Umbilical cord (tissue), 2 donors: ENCODE data around the gene CIAO3. TPM values are rescaled to one million over a fixed set of nuclear protein-coding genes. Genes with fewer than 3 reads are reported as not detected.

Source experiments
- DNase-seq: peaks from one replicate; pipeline ENCODE4 v3.0.0-alpha.2; 2015; ENCODE audit warnings: low spot score
- total RNA-seq: library from RNA; depleted of rRNA; stranded (reverse); fragments of >200 nt; gene quantifications from one replicate; pipeline ENCODE4 v1.2.3, GENCODE V29; 2014; ENCODE audit warnings: low replicate concordance; ENCODE audit not compliant: insufficient read depth

The CIAO3 gene
- total RNA-seq, 1 donor from 2014 or later = 32.5 TPM

DNA sequence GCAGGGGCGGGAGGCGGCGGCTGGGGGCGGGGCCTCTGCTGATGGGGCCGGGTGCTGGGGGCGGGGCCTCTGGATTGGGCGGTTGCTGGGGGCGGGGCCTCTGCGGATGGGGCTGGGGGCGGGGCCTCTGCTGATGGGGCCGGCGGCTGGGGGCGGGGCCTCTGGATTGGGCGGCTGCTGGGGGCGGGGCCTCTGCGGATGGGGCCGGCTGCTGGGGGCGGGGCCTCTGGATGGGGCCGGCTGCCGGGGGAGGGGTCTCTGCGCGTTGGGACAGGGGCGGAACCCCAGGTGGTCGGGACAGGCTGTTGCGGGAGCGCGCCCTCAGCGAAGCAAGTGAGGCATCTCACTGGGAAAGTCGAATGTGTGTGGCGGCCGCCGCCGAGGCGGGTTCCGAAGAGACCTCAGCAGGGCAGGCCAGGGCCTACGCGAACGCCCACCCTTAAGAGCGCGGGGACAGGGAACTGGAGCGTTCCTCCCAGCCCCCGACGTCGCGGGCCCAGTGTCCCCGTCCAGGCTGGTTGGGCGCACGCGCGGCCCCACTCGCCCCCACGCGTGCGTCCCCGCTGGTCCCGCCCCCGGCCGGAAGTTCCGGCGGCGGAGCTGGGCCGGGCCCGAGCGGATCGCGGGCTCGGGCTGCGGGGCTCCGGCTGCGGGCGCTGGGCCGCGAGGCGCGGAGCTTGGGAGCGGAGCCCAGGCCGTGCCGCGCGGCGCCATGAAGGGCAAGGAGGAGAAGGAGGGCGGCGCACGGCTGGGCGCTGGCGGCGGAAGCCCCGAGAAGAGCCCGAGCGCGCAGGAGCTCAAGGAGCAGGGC is 60.8 kb downstream of the CIAO3 start, which contains the start of gene STUB1:
STUB1 (plus strand) TSS at position 597 of the 811 bp plus-strand sequence; CDS start at position 713, 116 bp downstream.
- peak; percentile 86 for DNase-seq

Other genes with a start within 250 kb of the CIAO3 start
- gene CAPN15, start 213.3 kb downstream of the CIAO3 start, total RNA-seq = 26.5 TPM
- gene PRR35, start 180.6 kb downstream of the CIAO3 start, total RNA-seq = not detected
- 0.48 TPM for gene NHLRC4, start 174.0 kb downstream of the CIAO3 start, total RNA-seq
- gene PIGQ, start 171.0 kb downstream of the CIAO3 start, total RNA-seq = 18.5 TPM
- 12.3 TPM for gene RAB40C, start 150.9 kb downstream of the CIAO3 start, total RNA-seq
- gene WFIKKN1, start 110.0 kb downstream of the CIAO3 start, total RNA-seq = 1.4 TPM
- gene METTL26, start 104.7 kb downstream of the CIAO3 start, total RNA-seq = 48.6 TPM
- gene MCRIP2, start 99.2 kb downstream of the CIAO3 start, total RNA-seq = 24.6 TPM
- gene WDR90, start 91.6 kb downstream of the CIAO3 start, total RNA-seq = 30.8 TPM
- 33.2 TPM for gene RHOT2, start 72.9 kb downstream of the CIAO3 start, total RNA-seq
- gene RHBDL1, start 65.3 kb downstream of the CIAO3 start, total RNA-seq = 1.9 TPM
- 99.7 TPM for gene STUB1, start 60.6 kb downstream of the CIAO3 start, total RNA-seq
- gene JMJD8, start 56.7 kb downstream of the CIAO3 start, total RNA-seq = 20.5 TPM
- 2.6 TPM for gene WDR24, start 50.6 kb downstream of the CIAO3 start, total RNA-seq
- gene FBXL16, start 35.2 kb downstream of the CIAO3 start, total RNA-seq = not detected
- 85.7 TPM for gene METRN, start 25.9 kb downstream of the CIAO3 start, total RNA-seq
- 35.6 TPM for gene ANTKMT, start 19.9 kb downstream of the CIAO3 start, total RNA-seq
- gene CCDC78, start 14.6 kb downstream of the CIAO3 start, total RNA-seq = 0.24 TPM
- 7.5 TPM for gene HAGHL, start 13.9 kb downstream of the CIAO3 start, total RNA-seq
- 26.2 TPM for gene MSLN, start 19.7 kb upstream of the CIAO3 start, total RNA-seq
- 5.5 TPM for gene RPUSD1, start 47.4 kb upstream of the CIAO3 start, total RNA-seq
- 7.7 TPM for gene CHTF18, start 47.6 kb upstream of the CIAO3 start, total RNA-seq
- gene GNG13, start 59.7 kb upstream of the CIAO3 start, total RNA-seq = not detected
- gene LMF1, start 230.0 kb upstream of the CIAO3 start, total RNA-seq = 24.6 TPM
- 5.8 TPM for gene SOX8, start 240.8 kb upstream of the CIAO3 start, total RNA-seq